Occipital lobe (tissue), 2 donors: ENCODE data around the gene HCFC2. TPM values are rescaled to one million over a fixed set of nuclear protein-coding genes. Genes with fewer than 3 reads are reported as not detected.
"Not testable (repeated sequence)": the region's sequence is repeated elsewhere in the genome, so short reads cannot be mapped to it uniquely, and the experiment has no call there.

ENCODE experiments used
- DNase-seq: peaks from one replicate; lab custom pipeline; 2025; lab: John Stamatoyannopoulos, UW
- total RNA-seq: library from RNA; depleted of rRNA; stranded (reverse); fragments of >200 nt; gene quantifications from one replicate; pipeline ENCODE4 v1.2.3, GENCODE V29; 2014

HCFC2 gene
- total RNA-seq, 1 donor from 2014 or later: 84.4 TPM

GRCh38 chr12:104057771-104058197 is 6.5 kb upstream of the HCFC2 start:
- no peak for DNase-seq

DNA sequence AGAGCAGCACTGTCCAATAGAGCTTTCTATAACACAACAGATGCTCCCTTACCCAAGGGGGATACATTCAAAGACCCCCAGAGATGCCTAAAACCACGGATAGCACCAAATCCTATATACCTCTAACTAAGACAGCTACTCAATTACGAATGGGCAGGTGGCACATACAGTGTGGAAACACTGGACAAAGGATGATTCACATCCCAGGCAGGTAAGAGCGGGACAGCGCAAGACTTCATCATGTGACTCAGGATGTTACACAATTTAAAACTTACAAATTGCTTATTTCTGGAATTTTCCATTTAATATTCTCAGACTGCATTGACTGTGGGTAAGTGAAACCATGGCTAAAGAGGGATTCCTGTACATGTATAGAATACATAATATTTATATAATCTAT is 5.5 kb upstream of the HCFC2 start:
- no peak for DNase-seq

- DNase-seq: no peak
Observed at GRCh38 chr12:104059963-104060362, 4.4 kb upstream of the HCFC2 start.

DNA sequence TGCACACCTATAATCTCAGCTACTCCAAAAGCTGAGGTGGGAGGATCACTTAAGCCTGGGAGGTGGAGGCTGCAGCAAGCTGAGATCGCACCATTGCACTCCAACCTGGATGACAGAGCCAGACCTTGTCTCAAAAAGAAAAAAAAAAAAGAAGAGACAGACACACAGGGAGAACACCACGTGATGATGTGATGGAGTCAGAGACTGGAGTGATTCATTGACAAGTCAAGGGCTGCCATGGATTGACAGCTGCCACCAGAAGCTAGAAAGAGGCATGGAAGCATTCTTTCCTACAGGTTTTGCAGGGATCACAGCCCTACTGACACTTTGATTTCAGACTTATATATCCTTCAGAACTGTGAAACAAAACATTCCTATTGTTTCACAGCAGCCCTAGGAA is 3.5 kb upstream of the HCFC2 start:
- DNase-seq: no peak

DNA sequence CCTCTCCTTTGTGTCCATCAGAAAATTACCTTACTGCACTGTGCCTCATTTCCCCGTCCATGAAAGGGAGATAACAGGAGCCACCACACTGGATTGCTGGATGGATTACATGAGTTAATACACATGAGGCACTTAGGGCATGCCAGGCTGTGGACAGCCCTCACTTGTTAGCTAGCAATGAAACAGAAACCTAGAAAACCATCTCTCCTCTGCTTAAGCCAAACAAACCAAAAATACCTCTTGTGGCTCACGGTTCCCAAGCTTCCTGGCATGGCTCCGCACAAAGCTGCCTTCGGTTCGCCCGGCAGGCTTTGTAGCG is 660 bp upstream of the HCFC2 start:
- DNase-seq: no peak

- DNase-seq: no peak
Observed at GRCh38 chr12:104064842-104065427, 604 bp downstream of the HCFC2 start.

DNA sequence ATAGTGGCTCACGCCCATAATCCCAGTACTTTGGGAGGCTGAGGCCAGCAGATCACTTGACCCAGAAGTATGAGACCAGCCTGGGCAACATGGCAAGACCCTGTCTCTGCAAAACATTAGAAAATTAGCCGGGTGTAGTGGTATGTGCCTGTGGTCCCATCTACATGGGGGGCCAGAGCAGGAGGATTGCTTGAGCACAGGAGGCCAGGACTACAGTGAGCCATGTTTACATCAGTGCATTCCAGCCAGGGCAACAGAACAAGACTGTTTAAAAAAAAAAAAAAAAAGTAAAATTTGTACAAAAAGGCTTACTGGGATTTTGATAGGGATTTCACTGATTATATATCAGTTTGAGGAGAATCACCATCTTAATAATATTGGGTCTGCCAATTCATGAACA is 7.8 kb downstream of the HCFC2 start:
- no peak for DNase-seq

GRCh38 chr12:104073699-104074098 is 9.4 kb downstream of the HCFC2 start:
- no peak for DNase-seq

- DNase-seq: no peak
Observed at GRCh38 chr12:104079024-104079423, 14.7 kb downstream of the HCFC2 start.

DNA sequence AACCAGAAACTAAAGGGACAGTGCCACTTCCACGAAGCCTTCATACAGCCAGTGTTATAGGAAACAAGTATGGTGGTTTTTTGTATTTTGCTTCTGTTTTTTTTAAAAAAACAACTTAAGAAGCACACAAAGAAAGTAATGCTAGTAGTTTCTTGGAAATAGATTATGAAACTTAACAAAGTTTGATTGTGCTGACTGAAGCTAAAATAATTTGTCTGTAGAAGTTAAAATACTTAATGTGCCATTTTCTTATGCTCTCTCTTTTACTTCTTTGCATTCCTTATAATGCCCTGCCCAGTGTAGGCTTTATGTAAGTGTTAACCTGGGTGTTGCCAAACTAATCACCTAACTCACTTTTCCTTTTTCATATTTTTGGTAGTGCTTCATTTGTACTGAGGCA is 16.4 kb downstream of the HCFC2 start:
- no peak for DNase-seq

DNA sequence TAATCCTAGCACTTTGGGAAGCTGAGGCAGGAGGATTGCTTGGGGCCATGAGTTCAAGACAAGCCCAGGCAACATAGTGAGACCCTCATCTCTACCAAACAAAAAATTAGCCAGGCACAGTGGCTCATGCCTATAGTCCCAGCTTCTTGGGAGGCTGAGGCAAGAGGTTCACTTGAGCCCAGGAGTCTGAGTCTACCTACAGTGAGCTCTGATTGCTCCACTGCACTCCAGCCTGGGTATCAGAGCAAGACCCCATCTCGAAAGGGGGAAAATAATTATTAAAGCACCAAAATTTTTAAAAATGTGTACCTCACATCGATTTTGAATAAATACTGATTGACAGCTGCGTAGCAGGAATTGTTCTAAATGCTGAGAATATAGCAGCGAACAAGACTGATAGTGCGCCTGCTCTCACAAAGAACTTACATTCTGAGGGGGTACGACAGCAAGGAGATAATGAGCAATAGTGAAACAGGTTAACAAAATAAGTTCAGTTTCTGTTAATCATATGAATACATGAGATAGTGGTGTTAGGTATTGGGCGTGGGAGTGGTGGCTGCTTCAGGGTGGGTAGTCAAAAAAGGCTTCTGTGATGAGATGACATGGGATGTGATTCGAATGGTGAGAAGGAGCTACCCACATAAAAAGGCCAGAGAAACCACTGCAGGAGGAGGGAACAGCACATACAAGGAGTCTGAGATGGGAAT is 19.6 kb downstream of the HCFC2 start:
- DNase-seq: no peak

GRCh38 chr12:104090685-104091084 is 26.4 kb downstream of the HCFC2 start:
- no peak for DNase-seq

DNA sequence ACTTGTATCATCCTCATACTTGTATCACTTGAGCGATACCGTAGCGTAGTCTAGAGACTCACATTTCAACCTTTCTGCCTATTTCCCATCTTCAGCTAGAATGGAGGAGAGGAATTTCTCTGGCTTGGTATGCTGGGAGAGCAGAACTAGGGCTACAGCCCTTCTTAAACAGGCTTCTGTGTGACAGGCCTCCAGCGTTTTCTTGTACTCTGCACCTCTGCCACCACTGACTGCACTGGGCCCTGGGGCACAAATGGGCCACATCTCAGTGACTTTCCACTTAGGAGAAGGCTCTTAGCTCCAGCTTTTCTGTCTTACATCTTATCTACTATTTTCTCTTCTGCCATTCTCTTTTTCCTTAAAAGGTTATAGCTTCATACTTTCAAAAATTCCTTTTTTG is 26.8 kb downstream of the HCFC2 start:
- no peak for DNase-seq

GRCh38 chr12:104094284-104094683 is 30.0 kb downstream of the HCFC2 start:
- DNase-seq: no peak

GRCh38 chr12:104095289-104095688 is 31.0 kb downstream of the HCFC2 start:
- DNase-seq: no peak

GRCh38 chr12:104097954-104098353 is 33.6 kb downstream of the HCFC2 start:
- DNase-seq: no peak

GRCh38 chr12:104105461-104105860 is 41.1 kb downstream of the HCFC2 start:
- no peak for DNase-seq

GRCh38 chr12:104106965-104107364 is 42.6 kb downstream of the HCFC2 start:
- no peak for DNase-seq

DNA sequence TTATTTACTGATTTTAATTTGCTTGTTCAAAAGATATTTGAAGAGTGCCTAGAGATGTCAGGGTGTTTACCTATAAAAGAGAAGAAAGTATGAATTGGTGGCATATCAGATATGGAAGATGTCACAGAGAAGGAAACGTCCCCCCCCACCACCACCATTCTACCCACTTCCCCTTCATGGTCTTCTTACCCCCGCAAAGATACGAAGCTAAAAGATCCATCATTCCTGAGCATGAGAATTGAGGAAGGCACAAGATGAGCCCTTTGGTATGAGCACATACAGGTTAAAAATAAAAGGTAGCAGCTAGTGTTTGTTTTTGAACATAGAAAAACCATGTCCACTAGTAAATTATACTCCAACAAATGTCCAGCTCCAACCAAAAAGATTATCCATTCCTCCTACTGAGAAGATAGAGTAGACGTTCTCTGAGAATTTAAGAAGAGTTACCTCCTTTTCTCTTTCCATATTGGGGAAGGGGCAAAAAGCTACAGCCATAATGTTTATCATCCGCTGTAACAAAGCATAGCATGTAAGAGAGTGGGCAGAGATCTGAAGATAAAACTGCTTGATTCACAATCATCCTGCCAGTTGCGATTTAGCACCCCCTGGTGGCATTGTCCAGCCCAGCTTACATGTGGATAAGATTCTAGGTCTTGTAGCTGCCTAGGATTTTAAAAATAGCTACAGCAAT is 44.6 kb downstream of the HCFC2 start:
- peak; percentile 76 for DNase-seq

DNA sequence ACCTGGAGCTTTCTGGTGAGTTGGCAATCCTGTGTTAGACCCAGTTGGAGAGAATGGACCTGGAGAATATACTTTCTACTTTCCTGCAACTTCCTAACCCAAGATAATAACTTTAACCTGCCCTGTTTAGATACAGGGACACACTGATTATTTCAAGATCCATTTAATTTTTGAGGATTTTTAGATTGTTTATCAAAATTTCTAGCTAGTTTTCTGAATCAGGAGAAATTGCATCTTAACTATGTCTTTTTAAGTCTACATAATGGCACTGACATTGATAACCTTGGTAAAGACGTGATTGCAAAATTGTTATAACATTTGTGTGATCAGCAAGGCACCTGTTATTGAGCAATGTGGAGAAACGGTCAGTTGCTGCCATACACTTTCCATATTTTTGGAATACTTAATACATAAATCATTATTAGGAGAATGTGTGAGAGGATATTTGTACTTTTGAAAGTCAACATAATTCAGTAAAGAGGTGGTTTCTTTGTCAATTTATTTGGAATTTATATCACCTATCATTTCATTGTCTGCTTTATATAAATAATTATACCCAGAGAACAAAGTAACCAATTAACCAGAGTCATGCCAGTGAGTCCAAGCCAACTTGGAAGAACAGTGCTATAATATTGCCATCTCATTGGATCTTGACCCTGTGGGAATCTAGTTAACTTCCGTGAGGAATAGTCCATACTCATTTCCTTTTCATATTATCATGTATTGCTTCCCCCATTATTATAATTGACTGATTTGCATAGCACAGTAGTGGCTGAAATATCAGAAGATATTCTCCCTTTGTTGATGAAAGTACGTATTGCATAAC is 45.3 kb downstream of the HCFC2 start:
- no peak for DNase-seq

DNA sequence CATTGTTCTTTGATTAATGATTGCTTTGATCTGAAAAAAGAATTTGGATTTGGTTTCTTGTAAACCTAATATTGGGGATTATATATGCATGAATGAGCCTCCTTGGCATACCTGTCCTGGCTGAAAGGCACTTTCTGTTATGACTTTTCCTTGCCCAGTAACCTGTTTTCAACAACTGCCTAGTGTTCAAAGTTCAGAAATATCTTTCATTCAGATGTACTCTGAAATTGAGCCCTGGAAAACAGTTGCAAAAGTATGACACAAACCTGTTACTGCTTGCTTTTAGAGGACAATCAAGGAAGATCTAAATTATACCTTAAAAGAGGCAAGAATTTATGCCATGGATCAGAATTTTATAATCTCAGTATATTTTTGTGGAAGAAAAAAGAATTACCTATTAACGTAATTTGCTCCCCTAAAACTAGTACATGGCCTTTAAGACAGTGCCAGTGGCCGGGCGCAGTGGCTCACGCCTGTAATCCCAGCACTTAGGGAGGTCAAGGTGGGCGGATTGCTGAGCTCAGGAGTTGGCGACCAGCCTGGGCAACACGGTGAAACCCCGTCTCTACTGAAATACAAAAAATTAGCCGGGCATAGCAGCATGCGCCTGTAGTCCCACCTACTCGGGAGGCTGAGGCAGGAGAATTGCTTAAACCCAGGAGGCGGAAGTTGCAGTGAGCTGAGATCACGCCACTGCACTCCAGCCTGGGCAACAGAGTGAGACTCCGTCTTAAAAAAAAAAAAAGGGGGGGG is 50.7 kb downstream of the HCFC2 start:
- not testable (repeated sequence) for DNase-seq
